Loucy (cell line): Measurements from ENCODE around the gene ENTREP3.

Experiments
- H2AFZ ChIP-seq: fragments of 200-600 bp; sonication (generic); 2 replicates; pipeline ENCODE4 v1.6.0; 2016; ENCODE audit warnings: antibody characterized with exemption, mild to moderate bottlenecking, low read length, moderate library complexity
- H3F3A ChIP-seq: fragments of 200-600 bp; 2 replicates; pipeline ENCODE4 v1.6.0; 2016; ENCODE audit warnings: antibody characterized with exemption, low read depth, mild to moderate bottlenecking
- H3K27me3 ChIP-seq: fragments of 200-600 bp; sonication (generic); 2 replicates; pipeline ENCODE4 v1.6.1; 2014; ENCODE audit warnings: low read length, mild to moderate bottlenecking; ENCODE audit not compliant: insufficient read depth, poor library complexity, severe bottlenecking
- H3K36me3 ChIP-seq: fragments of 200-600 bp; sonication (generic); 2 replicates; pipeline ENCODE4 v1.6.1; 2016; ENCODE audit warnings: low read length; ENCODE audit not compliant: insufficient read depth
- H3K4me1 ChIP-seq: fragments of 200-600 bp; sonication (generic); 2 replicates; pipeline ENCODE4 v1.5.1; 2014; ENCODE audit warnings: low read length, mild to moderate bottlenecking; ENCODE audit not compliant: insufficient read depth, poor library complexity, severe bottlenecking
- H3K4me2 ChIP-seq: fragments of 200-600 bp; sonication (generic); 2 replicates; pipeline ENCODE4 v1.6.0; 2014; ENCODE audit warnings: antibody characterized with exemption, low read length, low read depth, mild to moderate bottlenecking; ENCODE audit not compliant: poor library complexity, severe bottlenecking
- H3K4me3 ChIP-seq: fragments of 200-600 bp; sonication (generic); 2 replicates; pipeline ENCODE4 v1.5.1; 2014; ENCODE audit warnings: low read length, mild to moderate bottlenecking, mixed read lengths; ENCODE audit not compliant: poor library complexity, severe bottlenecking
- H3K79me2 ChIP-seq: fragments of 200-600 bp; sonication (generic); 2 replicates; pipeline ENCODE4 v1.6.1; 2014; ENCODE audit warnings: low read length; ENCODE audit not compliant: insufficient read depth
- H3K9ac ChIP-seq: fragments of 200-600 bp; sonication (generic); 2 replicates; pipeline ENCODE4 v1.6.0; 2014; ENCODE audit warnings: mild to moderate bottlenecking, low read depth, low read length, moderate library complexity; ENCODE audit not compliant: poor library complexity, severe bottlenecking
- H3K9me2 ChIP-seq: fragments of 200-600 bp; sonication (generic); replicated peaks from 2 replicates; pipeline ENCODE4 v1.6.1; 2016; ENCODE audit warnings: low read depth, low read length, mixed read lengths
- H3K9me3 ChIP-seq: fragments of 200-600 bp; sonication (generic); 2 replicates; pipeline ENCODE4 v1.6.1; 2014; ENCODE audit warnings: mild to moderate bottlenecking, antibody characterized with exemption, low read length, low read depth; ENCODE audit not compliant: insufficient read depth
- H4K20me1 ChIP-seq: fragments of 200-600 bp; sonication (generic); 2 replicates; pipeline ENCODE4 v1.6.0; 2014; ENCODE audit warnings: antibody characterized with exemption, low read length, mild to moderate bottlenecking; ENCODE audit not compliant: insufficient read depth, poor library complexity, severe bottlenecking
- CTCF ChIP-seq: fragments of 200-600 bp; sonication (generic); conservative IDR thresholded peaks from 2 replicates; pipeline ENCODE4 v1.5.1; 2014; ENCODE audit warnings: mild to moderate bottlenecking, antibody characterized with exemption, low read length
- EZH2phosphoT487 ChIP-seq: fragments of 200-600 bp; IDR thresholded peaks from 2 replicates; pipeline ENCODE4 v1.6.1; 2018; ENCODE audit warnings: antibody characterized with exemption, mild to moderate bottlenecking, moderate library complexity, borderline replicate concordance

The ENTREP3 gene

GRCh38 chr1:155285063-155285462, 29.8 kb upstream of the ENTREP3 start:
- Histone ChIP-seq H3K27me3 (no peaks in the 10 kb centered on the region), H3K4me2 (no peak overlapping the region), H3K9me2 (no peaks in the 10 kb centered on the region), H3K36me3 (no peaks in the 10 kb centered on the region), H3K9ac (no peak overlapping the region), H3F3A (no peaks in the 10 kb centered on the region), H3K9me3 (no peaks in the 10 kb centered on the region), H3K4me1 (no peaks in the 10 kb centered on the region), H4K20me1 (no peaks in the 10 kb centered on the region), H3K79me2 (no peaks in the 10 kb centered on the region), H2AFZ (no peak overlapping the region), H3K4me3 (no peak overlapping the region)
- TF ChIP-seq CTCF (no peak), EZH2phosphoT487 (no peak)

- Histone ChIP-seq H3K9me3 (no peaks in the 10 kb centered on the region), H2AFZ (no peak overlapping the region), H3K4me2 (no peak overlapping the region), H4K20me1 (no peaks in the 10 kb centered on the region), H3K4me1 (no peaks in the 10 kb centered on the region), H3K4me3 (no peak overlapping the region), H3K9me2 (no peaks in the 10 kb centered on the region), H3K79me2 (no peaks in the 10 kb centered on the region), H3F3A (no peaks in the 10 kb centered on the region), H3K27me3 (no peaks in the 10 kb centered on the region), H3K9ac (no peak overlapping the region), H3K36me3 (no peaks in the 10 kb centered on the region)
- TF ChIP-seq CTCF, result no peak
- TF ChIP-seq EZH2phosphoT487, result no peak
Observed at GRCh38 chr1:155284476-155284875, 29.2 kb upstream of the ENTREP3 start.

GRCh38 chr1:155282488-155283091, 27.3 kb upstream of the ENTREP3 start:
- H3K4me3 ChIP-seq, result no peak overlapping the region
- TF ChIP-seq CTCF (no peak), EZH2phosphoT487 (no peak)
- no peaks in the 10 kb centered on the region for H3F3A ChIP-seq
- H3K9me2 ChIP-seq, result no peaks in the 10 kb centered on the region
- H3K9me3 ChIP-seq, result no peaks in the 10 kb centered on the region
- H3K4me2 ChIP-seq, result no peak overlapping the region
- H3K36me3 ChIP-seq, result no peaks in the 10 kb centered on the region
- no peaks in the 10 kb centered on the region for H3K27me3 ChIP-seq
- no peak overlapping the region for H3K9ac ChIP-seq
- H3K4me1 ChIP-seq, result no peaks in the 10 kb centered on the region
- H4K20me1 ChIP-seq, result peaks cover 3% of the 10 kb centered on the region
- H3K79me2 ChIP-seq, result no peaks in the 10 kb centered on the region
- H2AFZ ChIP-seq, result no peak overlapping the region
